ENCODE results near the gene PTGES3L.
"Not testable (repeated sequence)": the region's sequence is repeated elsewhere in the genome, so short reads cannot be mapped to it uniquely, and the experiment has no call there.

Gene PTGES3L

DNA sequence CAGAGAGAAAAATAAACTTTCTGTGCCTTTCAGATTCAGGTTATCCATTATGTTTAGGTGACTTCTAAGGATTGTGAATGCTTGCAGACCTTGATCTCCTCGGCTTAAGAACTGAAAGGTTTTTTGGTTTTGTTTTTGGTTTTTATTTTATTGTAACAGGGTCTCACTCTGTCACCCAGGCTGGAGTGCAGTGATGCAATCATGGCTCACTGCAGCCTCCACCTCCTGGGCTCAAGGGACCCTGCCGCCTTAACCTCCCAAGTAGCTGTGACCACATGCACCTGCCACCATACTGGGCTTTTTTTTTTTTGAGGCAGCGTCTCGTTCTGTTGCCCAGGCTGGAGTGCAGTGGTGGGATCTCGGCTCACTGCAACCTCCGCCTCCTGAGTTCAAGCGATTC lies 56.4 kb downstream of the PTGES3L start:
- in situ Hi-C loops (cut with MboI; ENCODE audit: low sequenced_read_pairs) = not testable (repeated sequence)

DNA sequence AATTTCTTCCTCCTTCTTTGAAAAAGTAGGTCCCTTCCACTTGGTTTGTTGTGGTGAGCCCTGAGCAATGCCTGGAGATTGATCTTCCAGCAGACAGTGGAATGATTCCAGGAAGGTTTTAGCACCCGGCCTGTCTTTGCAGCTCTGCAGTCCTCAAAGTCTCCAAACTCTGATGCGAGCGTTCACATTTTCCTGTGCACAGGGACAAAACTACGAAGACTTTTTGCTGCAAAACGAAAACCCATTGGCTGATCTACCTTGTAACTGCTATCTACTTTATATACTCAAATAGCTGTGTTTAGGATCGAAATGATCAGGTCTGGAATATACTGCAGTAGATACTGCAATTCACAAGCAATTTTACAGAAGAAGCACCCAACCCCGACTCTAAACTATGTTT lies 57.6 kb downstream of the PTGES3L start:
- in situ Hi-C loops (cut with MboI; ENCODE audit: low sequenced_read_pairs) = no loop called here

DNA sequence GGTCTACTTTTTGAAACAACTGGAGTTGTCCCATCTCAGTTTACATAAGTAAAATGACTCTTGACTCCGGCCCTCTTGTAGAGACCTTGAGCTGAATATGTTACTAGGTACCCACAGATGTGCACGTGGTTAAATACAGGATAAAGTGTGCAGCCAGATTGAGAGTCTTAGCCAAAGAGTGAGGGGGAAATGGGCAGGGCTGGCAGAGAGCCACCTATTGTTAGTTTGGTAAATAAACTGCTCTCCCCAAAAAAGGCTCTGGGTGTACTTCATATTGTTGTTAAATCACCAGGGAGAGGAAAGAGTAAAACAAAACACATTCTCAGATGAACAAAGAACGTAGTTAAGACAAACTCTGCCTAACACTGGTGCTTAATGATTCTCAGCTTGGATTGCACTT lies 59.0 kb downstream of the PTGES3L start:
- in situ Hi-C loops (cut with MboI; ENCODE audit: low sequenced_read_pairs) = no loop called here

DNA sequence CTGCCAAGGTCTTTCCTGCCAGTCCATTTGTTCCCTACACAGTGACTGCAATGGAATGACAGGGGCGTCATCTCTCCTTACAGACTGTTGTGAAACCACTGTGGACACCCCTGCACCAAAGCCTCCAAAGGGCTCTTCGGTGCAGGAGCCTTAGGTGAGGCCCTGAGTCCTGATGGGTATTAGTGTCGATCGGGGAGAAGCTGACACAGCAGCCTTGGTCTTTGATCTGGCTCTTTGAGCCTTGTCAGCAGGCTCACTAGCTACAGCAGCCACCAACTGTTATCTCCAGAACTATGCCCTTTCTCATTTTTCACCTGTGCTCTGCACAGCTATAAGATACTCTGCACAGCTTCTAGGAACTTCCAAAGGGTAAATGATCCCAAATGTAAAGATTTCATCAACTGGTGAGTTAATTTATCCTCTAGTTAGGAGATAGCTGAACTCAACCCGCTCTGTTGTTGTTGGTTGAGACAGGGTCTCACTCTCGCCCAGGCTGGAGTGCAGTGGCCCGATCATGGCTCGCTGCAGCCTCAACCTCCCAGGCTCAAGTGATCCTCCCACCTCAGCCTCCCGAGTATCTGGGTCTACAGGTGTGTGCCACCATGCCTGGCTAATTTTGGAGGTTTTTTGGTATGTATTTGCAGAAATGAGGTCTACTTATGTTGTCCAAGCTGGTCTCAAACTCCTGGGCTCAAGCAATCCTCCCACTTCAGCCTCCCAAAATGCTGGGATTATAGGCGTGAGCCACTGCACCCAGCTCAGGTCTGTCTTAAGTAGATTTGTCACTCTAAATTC lies 59.6 kb downstream of the PTGES3L start:
- in situ Hi-C loops (cut with MboI; ENCODE audit: low sequenced_read_pairs) = no loop called here

DNA sequence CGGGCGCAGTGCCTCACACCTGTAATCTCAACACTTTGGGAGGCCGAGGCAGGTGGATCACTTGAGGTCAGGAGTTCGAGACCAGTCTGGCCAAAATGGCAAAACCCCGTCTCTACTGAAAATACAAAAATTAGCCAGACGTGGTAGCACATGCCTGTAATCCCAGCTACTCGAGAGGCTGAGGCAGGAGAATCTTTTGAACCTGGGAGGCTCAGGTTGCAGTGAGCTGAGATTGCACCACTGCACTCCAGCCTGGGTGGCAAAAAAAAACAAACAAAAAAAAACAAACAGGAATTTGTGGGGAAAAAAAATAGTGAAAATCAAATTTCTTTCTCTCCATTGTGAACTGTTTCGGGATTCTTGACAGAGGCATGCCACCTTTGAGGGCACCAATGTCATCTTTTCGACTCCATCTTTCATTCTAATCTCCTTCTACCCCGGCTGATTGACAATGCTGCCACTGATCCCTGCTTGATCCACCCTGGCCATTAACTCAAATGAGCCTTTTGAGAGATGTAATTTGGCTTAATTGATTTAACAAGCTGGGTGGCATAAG lies 60.3 kb downstream of the PTGES3L start:
- in situ Hi-C loops (cut with MboI; ENCODE audit: low sequenced_read_pairs) = not testable (repeated sequence)

DNA sequence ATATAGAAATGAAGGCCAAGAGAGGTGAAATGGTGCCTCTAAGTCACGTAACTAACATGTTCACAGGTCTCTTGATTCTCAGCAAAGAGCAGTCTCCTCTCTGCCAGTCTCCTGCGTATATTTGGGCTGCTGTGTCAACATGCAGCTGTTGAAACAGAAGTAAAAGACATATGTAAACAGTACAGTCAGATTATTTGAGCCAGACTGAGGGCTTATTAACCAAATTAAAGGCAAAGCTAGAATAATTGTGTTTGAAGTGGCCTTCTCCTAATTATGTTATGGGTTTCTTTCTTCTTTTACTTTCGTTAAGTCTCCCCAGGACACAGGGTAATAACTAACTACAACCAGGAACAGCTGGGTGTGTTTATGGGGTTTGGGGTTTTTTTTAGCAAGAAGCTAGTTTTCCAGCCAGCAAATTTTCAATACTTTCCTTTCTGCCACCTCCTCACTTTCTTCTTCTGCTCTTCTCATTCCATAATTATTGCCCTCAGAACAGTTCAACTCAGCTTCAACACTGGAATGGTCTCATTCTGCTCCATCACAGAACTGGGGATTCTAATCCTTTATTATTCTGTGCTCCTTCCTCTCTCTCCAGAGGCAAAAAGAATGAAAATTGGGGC lies 60.9 kb downstream of the PTGES3L start:
- in situ Hi-C loops (cut with MboI; ENCODE audit: low sequenced_read_pairs) = no loop called here
